SIG-M5 treated with dmso at 0.1 percent for 504 hours (cell line): ENCODE measurements around the gene TLR2.

Source experiments
- DNase-seq: peaks from one replicate; lab custom pipeline; 2025; ENCODE audit not compliant: unreplicated experiment; lab: John Stamatoyannopoulos, UW

Gene TLR2

DNA sequence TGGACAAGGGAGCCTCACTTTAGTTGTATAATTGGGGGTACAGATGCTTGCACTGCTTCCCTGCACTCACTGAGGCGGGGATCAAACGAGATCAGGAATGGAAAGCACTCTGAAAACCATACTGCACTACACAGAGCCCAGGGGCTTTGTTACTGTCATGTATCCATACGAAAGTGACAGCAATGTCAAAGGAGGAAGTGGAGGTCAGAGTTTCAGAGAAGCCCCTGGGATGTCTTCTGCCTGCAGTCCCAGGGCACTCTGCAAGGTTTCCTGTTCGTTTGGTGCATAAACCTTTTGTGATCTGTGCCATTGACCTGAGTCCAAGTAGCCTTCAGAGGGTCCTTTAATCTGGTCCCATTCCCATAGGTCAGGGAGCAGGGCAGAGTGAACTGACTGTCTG, 44.6 kb downstream of the TLR2 start:
- DNase-seq = peak; percentile 30

DNA sequence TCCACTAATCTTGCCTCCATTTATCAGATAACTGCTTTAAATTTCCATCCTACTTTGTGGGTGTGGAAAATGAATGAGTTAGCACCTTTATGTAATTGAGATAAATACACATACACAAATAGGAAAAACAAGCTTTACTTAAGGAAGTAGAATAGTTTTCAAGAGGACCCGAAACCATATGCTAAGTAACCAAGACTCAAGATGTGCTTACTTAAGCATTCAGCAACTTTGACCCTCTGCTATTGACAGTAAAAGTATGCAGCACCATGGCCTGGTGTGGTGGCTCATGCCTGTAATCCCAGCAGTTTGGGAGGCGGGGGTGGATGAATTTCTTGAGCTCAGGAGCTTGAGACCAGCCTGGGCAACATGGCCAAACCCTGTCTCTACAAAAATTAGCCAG, 45.8 kb downstream of the TLR2 start:
- DNase-seq = no peak

GRCh38 chr4:153731239-153731638, 47.2 kb downstream of the TLR2 start:
- no peak for DNase-seq

DNA sequence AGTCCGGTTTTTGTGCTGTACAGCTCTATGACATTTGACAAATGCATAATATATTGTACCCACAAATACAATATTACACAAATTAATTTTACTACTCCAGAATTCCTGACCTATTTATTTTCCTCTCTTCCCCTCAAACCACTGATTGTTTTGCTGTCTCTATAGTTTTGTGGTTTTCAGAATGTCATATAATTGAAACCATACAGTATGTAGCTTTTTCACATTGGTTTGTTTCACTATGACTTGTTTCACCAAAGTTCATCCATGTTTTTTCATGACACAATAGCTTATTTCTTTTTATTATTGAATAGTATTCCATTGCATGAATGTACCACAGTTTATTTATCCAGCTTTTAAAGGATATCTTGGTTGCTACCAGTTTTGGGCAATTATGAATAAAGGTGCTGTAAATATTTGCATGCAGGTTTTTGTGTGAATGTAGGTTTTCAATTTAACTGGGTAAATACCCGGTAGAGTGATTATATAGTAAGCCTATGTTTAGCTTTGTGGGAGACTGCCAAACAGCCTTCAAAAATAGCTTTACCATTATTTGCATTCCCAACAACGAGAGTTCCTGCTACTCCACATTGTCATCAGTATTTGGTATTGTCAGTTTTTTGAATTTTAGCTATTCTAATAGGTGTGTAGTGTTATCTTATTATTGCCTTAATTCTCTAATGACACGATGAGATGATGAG, 49.8 kb downstream of the TLR2 start:
- no peak for DNase-seq

- DNase-seq = no peak
These were observed 51.9 kb downstream of the TLR2 start for GRCh38 chr4:153735906-153736461.

DNA sequence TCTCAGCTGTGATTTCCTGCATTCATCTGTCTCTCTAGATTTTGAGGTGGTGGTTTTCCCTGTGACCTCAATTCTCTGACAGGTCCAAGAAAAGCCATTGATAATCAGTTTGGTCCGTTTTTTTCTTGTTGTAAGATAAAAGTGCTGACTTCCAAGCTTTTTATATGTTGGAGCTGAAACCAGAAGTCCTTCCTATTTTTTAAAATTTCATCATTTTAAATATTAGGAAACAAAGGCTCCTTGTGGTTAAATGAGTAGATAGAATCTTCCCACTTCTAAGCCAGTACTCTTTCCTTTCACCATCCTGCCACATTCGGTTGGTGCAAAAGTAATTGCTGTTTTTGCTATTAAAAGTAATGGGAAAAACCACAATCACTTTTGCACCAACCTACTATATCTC, 57.5 kb downstream of the TLR2 start:
- DNase-seq = peak; percentile 5

- no peak for DNase-seq
These were observed 61.6 kb downstream of the TLR2 start for GRCh38 chr4:153745651-153746050.

DNA sequence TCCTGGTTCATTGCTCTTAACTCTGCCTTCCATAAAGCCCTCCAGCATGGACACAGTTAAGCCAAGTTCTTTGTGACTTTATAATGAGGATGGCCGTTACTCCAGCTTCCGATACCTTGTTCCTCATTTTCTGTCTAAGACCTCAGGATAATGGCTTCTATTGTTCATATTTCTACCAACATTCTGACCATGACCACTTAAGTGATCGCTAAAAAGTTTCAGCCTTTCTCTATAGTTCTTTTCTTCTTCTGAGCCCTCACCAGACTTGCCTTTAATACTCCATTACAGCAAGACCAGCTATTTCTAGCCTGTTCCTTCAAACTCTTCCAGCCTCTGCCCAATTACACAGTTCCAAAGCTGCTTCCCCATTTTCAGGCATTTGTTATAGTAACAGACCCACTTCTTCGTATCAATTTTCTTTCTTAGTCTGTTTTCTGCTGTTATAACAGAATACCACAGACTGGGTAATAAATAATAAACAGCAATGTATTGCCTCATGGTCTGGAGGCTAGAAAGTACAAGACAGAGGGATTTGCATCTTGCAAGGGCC, 63.4 kb downstream of the TLR2 start:
- no peak for DNase-seq

DNA sequence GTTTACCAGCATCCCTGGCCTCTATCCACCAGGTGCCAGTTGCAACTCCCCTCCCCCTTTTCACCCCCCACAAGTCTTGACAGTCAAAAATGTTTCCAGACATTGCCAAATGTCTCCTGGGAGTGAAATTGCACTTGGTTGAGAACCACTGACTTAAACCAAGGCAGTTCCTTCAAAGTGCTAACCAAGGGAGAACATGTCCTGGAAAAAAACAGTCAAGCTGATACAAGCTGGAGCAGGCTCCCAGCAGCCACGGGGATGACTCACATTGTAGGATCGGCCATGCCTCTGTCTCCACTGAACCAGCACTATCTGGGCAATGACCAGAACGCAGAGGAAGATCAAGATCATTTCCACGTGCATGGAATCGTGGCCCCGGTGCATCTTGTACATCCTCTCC, 64.3 kb downstream of the TLR2 start:
- peak; percentile 29 for DNase-seq

GRCh38 chr4:153750197-153750817, 66.2 kb downstream of the TLR2 start:
- DNase-seq = peak; percentile 82

DNA sequence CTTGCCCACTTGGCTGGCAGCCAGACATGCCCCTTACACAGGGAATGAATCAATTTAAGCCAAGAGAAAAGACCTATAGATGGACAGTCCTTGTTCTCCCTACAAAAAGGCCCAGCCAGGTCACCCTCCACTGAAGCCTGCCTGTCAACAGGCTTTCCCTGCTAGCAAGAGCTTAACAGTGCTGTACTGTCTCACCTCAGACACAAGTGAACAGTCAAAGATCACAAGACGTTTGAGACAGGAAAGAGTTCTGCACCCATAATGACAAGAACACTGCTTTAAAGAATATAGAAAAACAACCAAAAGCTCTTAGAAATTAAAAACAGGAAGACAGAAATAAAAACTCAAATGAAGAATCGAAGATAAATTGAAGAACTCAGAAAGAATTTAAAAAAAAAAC, 71.1 kb downstream of the TLR2 start:
- no peak for DNase-seq
